OCI-LY7 (cell line): ENCODE data around the gene ELP6. TPM values are rescaled to one million over a fixed set of nuclear protein-coding genes. Genes with fewer than 3 reads are reported as not detected.

Experiments used
- BruUV-seq: library from RNA; stranded (reverse); fragments of 400-500 nt; replicated peaks from 2 replicates; lab custom pipeline; 2021; lab: Mats Ljungman, UMichigan
- CTCF ChIA-PET: fragments of 300-600 bp; sonication (Branson Sonifier 250); formaldehyde crosslinking; loops from one replicate; lab custom pipeline; 2022; ENCODE audit warnings: antibody characterized with exemption; ENCODE audit not compliant: unreplicated experiment; lab: Charles Lee
- POLR2A ChIA-PET: fragments of 300-600 bp; sonication (Branson Sonifier 250); formaldehyde crosslinking; loops from one replicate; lab custom pipeline; 2022; ENCODE audit warnings: antibody characterized with exemption; lab: Charles Lee
- DNase-seq: peaks from one replicate; pipeline ENCODE4 v3.0.0-alpha.2; 2015; ENCODE audit warnings: low spot score
- H2AFZ ChIP-seq: fragments of 200-600 bp; sonication (generic), shearing (Covaris generic); 2 replicates; pipeline ENCODE4 v1.6.1; 2014; ENCODE audit warnings: mild to moderate bottlenecking, antibody characterized with exemption, low read length, moderate library complexity
- H3K27ac ChIP-seq: fragments of 200-600 bp; sonication (generic); 2 replicates; pipeline ENCODE4 v1.5.1; 2014; ENCODE audit warnings: mixed run types, low read depth, mild to moderate bottlenecking, moderate library complexity, low read length, inconsistent platforms; ENCODE audit not compliant: poor library complexity, severe bottlenecking
- H3K36me3 ChIP-seq: fragments of 200-600 bp; sonication (generic); 2 replicates; pipeline ENCODE4 v1.6.1; 2014; ENCODE audit warnings: mild to moderate bottlenecking, antibody characterized with exemption, low read length, moderate library complexity, mixed read lengths; ENCODE audit not compliant: insufficient read depth
- H3K4me1 ChIP-seq: fragments of 200-600 bp; sonication (generic); 2 replicates; pipeline ENCODE4 v1.5.1; 2014; ENCODE audit warnings: mild to moderate bottlenecking, low read length; ENCODE audit not compliant: insufficient read depth, poor library complexity, severe bottlenecking
- H3K4me2 ChIP-seq: fragments of 200-600 bp; sonication (generic); 2 replicates; pipeline ENCODE4 v1.6.1; 2014; ENCODE audit warnings: mild to moderate bottlenecking, low read length
- H3K4me3 ChIP-seq: fragments of 200-600 bp; sonication (generic); 2 replicates; pipeline ENCODE4 v1.5.1; 2014; ENCODE audit warnings: mild to moderate bottlenecking, low read depth, low read length; ENCODE audit not compliant: poor library complexity, severe bottlenecking
- H3K79me2 ChIP-seq: fragments of 200-600 bp; sonication (generic); 2 replicates; pipeline ENCODE4 v1.6.1; 2016; ENCODE audit warnings: low read depth, mild to moderate bottlenecking, low read length, moderate library complexity, mixed read lengths; ENCODE audit not compliant: insufficient read depth
- H3K9me2 ChIP-seq: fragments of 200-600 bp; sonication (generic); 2 replicates; pipeline ENCODE4 v1.6.1; 2016; ENCODE audit warnings: mild to moderate bottlenecking, low read length, mixed read lengths; ENCODE audit not compliant: insufficient read depth
- H3K9me3 ChIP-seq: fragments of 200-600 bp; sonication (generic); 2 replicates; pipeline ENCODE4 v1.6.1; 2014; ENCODE audit warnings: mild to moderate bottlenecking, mixed run types, low read length, mixed read lengths
- H4K20me1 ChIP-seq: fragments of 200-600 bp; sonication (generic); 2 replicates; pipeline ENCODE4 v1.6.1; 2014; ENCODE audit warnings: mild to moderate bottlenecking, antibody characterized with exemption, low read length, moderate library complexity, mixed read lengths; ENCODE audit not compliant: insufficient read depth
- CTCF ChIP-seq: fragments of 200-600 bp; sonication (generic); conservative IDR thresholded peaks from 2 replicates; pipeline ENCODE4 v1.5.1; 2014; ENCODE audit warnings: mild to moderate bottlenecking, antibody characterized with exemption, low read length, moderate library complexity, mixed read lengths
- EZH2phosphoT487 ChIP-seq: fragments of 200-600 bp; sonication (generic); IDR thresholded peaks from 2 replicates; pipeline ENCODE4 v1.6.1; 2018; ENCODE audit warnings: low read depth, borderline replicate concordance, mild to moderate bottlenecking, mixed run types, antibody characterized with exemption, low read length, moderate library complexity, mixed read lengths
- intact Hi-C: fragments of 100-400 bp; cut with micrococcal nuclease; formaldehyde crosslinking; loops from one replicate; pipeline ENCODE4 v1.10.0; 2022; ENCODE audit not compliant: unreplicated experiment
- total RNA-seq, 2 experiments: library from RNA; depleted of rRNA in 1 of 2; stranded (reverse); fragments of >200 nt in 1 of 2; shearing (Covaris generic) in 1 of 2; gene quantifications; 2 replicates each; pipeline ENCODE4 v1.2.3, GENCODE V29; 2014 to 2022

ELP6 gene
- total RNA-seq, 2 experiments from 2014 or later, result 91.5 to 92.5 TPM

GRCh38 chr3:47527952-47528725 is 14.6 kb upstream of the ELP6 start:
- CTCF ChIA-PET, result no interaction called here
- no TSS peak for BruUV-seq
- intact Hi-C loops, result no loop called here
- no peak for DNase-seq
- Histone ChIP-seq H3K9me3 (no peaks in the 10 kb centered on the region), H3K4me3 (no peak overlapping the region), H4K20me1 (no peaks in the 10 kb centered on the region), H3K4me2 (no peak overlapping the region), H3K36me3 (no peaks in the 10 kb centered on the region), H2AFZ (no peak overlapping the region), H3K9me2 (no peaks in the 10 kb centered on the region), H3K4me1 (no peaks in the 10 kb centered on the region), H3K79me2 (no peaks in the 10 kb centered on the region), H3K27ac (no peak overlapping the region)
- POLR2A ChIA-PET, result no interaction called here
- no peak for TF ChIP-seq CTCF
- TF ChIP-seq EZH2phosphoT487, result no peak

GRCh38 chr3:47525617-47526016 is 12.1 kb upstream of the ELP6 start:
- BruUV-seq, result no TSS peak
- intact Hi-C loops, result no loop called here
- no peak for TF ChIP-seq EZH2phosphoT487
- TF ChIP-seq CTCF, result no peak
- no peaks in the 10 kb centered on the region for H4K20me1 ChIP-seq
- no peak overlapping the region for H3K4me2 ChIP-seq
- H3K4me3 ChIP-seq, result no peak overlapping the region
- no peak overlapping the region for H3K27ac ChIP-seq
- no peaks in the 10 kb centered on the region for H3K4me1 ChIP-seq
- DNase-seq, result no peak
- no peak overlapping the region for H2AFZ ChIP-seq
- no peaks in the 10 kb centered on the region for H3K36me3 ChIP-seq
- H3K79me2 ChIP-seq, result no peaks in the 10 kb centered on the region
- H3K9me2 ChIP-seq, result no peaks in the 10 kb centered on the region
- no peaks in the 10 kb centered on the region for H3K9me3 ChIP-seq
- CTCF ChIA-PET, result no interaction called here
- POLR2A ChIA-PET, result interaction anchor here (0.7 to 1.1 kb wide), 3 partner anchors 23 to 262 kb away, joined by 3 read pairs; no protein-coding TSS in a partner anchor
